ENCODE measurements around the gene KCNIP2.

KCNIP2 gene

GRCh38 chr10:101816913-101817336 is 26.7 kb downstream of the KCNIP2 start:
- FAIRE-seq (no peak), DNase-seq (ENCODE audit: insufficient read length, low spot score) (no peak)
- TF ChIP-seq CTCF (IDR thresholded peaks at IDR 0.05; ENCODE audit: insufficient read depth, missing control alignments), result no peak

- TF ChIP-seq CTCF (IDR thresholded peaks at IDR 0.05; ENCODE audit: insufficient read depth, missing control alignments), result no peak
- DNase-seq (ENCODE audit: insufficient read length, low spot score) (no peak), FAIRE-seq (no peak)
Observed at GRCh38 chr10:101816376-101816775, 27.2 kb downstream of the KCNIP2 start.

GRCh38 chr10:101814466-101815071 is 29.0 kb downstream of the KCNIP2 start:
- no peak for FAIRE-seq
- TF ChIP-seq CTCF (IDR thresholded peaks at IDR 0.05; ENCODE audit: insufficient read depth, missing control alignments), result no peak
- no peak for DNase-seq (ENCODE audit: insufficient read length, low spot score)

- DNase-seq (ENCODE audit: insufficient read length, low spot score) (no peak), FAIRE-seq (peak; percentile 63)
- TF ChIP-seq CTCF (IDR thresholded peaks at IDR 0.05; ENCODE audit: insufficient read depth, missing control alignments), result no peak
Observed at GRCh38 chr10:101812606-101813005, 31.0 kb downstream of the KCNIP2 start.

- TF ChIP-seq CTCF (IDR thresholded peaks at IDR 0.05; ENCODE audit: insufficient read depth, missing control alignments), result no peak
- FAIRE-seq (no peak), DNase-seq (ENCODE audit: insufficient read length, low spot score) (no peak)
Observed at GRCh38 chr10:101807158-101807557, 36.4 kb downstream of the KCNIP2 start.

GRCh38 chr10:101803511-101803910 is 40.1 kb downstream of the KCNIP2 start:
- FAIRE-seq, result no peak
- DNase-seq (ENCODE audit: insufficient read length, low spot score), result no peak

More at GRCh38 chr10:101803511-101803910, 40.1 kb downstream of the KCNIP2 start:
- no peak for TF ChIP-seq CTCF (IDR thresholded peaks at IDR 0.05; ENCODE audit: insufficient read depth, missing control alignments)

All from D721Med (cell line).